Measurements from ENCODE around the gene MYO16. TPM values are rescaled to one million over a fixed set of nuclear protein-coding genes. Genes with fewer than 3 reads are reported as not detected.

MYO16 gene
- total RNA-seq, 1 experiment from 2014 or later = not detected

DNA sequence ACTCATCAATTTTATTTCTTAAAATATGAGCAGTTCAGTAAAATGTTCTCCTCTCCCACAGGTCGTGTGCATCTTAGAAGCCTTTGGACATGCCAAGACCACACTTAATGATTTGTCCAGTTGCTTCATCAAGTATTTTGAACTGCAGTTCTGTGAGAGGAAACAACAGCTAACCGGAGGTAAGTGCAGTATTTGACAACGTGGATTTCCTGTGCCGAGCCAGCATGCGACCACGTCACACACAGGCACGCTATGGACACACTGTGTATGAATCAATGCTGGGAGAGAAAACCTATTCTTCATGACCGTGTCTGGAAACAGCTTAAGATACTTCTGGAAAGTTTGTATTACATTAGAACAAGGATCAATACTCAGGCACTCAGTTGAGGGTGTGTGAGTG, 268.5 kb downstream of the MYO16 start:
- no peak for DNase-seq
- peaks cover 15 to 26% (median 23%) of the 10 kb centered on the region in 3 experiments for H3K36me3 Mint-ChIP-seq (ENCODE audit: insufficient read depth in 1 of 3, low read depth in 3 of 3)
- Histone ChIP-seq H3K9ac (ENCODE audit: extremely low read depth, insufficient read length, low read length) (no peak overlapping the region), H3K79me1 (ENCODE audit: insufficient read depth, low read depth, low read length, poor library complexity, severe bottlenecking) (no peaks in the 10 kb centered on the region), H3K14ac (ENCODE audit: insufficient read depth, low read length) (no peak overlapping the region), H2BK15ac (ENCODE audit: low read depth, low read length) (no peak overlapping the region), H4K5ac (ENCODE audit: insufficient read length, low read depth, low read length) (no peak overlapping the region), H2BK5ac (ENCODE audit: insufficient read length, low read length) (no peak overlapping the region), H3K4ac (ENCODE audit: low read depth, low read length) (no peak overlapping the region), H2AK5ac (ENCODE audit: insufficient read length, low read length) (no peak overlapping the region), H3K4me2 (ENCODE audit: insufficient read depth, insufficient read length, low read length) (no peak overlapping the region), H2BK120ac (ENCODE audit: low read depth, low read length, poor library complexity, severe bottlenecking) (no peak overlapping the region), H3K79me2 (ENCODE audit: insufficient read depth, low read length) (no peaks in the 10 kb centered on the region), H2BK20ac (ENCODE audit: low read depth, low read length, poor library complexity, severe bottlenecking) (no peak overlapping the region), H3T11ph (ENCODE audit: low read length) (no peak overlapping the region), H3K9me3 (ENCODE audit: control insufficient read depth, low read depth, low read length) (peaks cover 9% of the 10 kb centered on the region), H4K20me1 (ENCODE audit: control insufficient read depth, insufficient read depth, insufficient read length) (no peaks in the 10 kb centered on the region), H3K27me3 (ENCODE audit: insufficient read depth, low read length) (no peaks in the 10 kb centered on the region), H4K91ac (ENCODE audit: insufficient read length, low read depth, low read length) (no peak overlapping the region), H2BK12ac (ENCODE audit: insufficient read length, low read depth, low read length) (no peak overlapping the region), H3K4me1 (ENCODE audit: insufficient read depth, low read length) (no peaks in the 10 kb centered on the region), H3K23ac (ENCODE audit: insufficient read length, low read depth, low read length) (no peak overlapping the region), H3K27ac (ENCODE audit: insufficient read length, low read depth, low read length) (no peak overlapping the region), H4K8ac (replicated peaks; ENCODE audit: insufficient read length, low read depth, low read length) (no peak overlapping the region), H3K56ac (ENCODE audit: insufficient read length, low read depth, low read length) (no peak overlapping the region), H2AFZ (ENCODE audit: low read length) (no peak overlapping the region), H3K18ac (ENCODE audit: insufficient read length, low read depth, low read length) (no peak overlapping the region), H3K23me2 (ENCODE audit: insufficient read length, low read depth, low read length, poor library complexity, severe bottlenecking) (no peaks in the 10 kb centered on the region)
- H3K9me3 Mint-ChIP-seq = peaks cover 22 to 29% of the 10 kb centered on the region in 2 experiments
- H3K27ac Mint-ChIP-seq = no peak overlapping the region
- H3K4me3 Mint-ChIP-seq = no peak overlapping the region
- no CpG with 5 or more reads among the region's 8 CpGs for WGBS (ENCODE audit: extremely low coverage, insufficient read length, low lambda C conversion rate)
- TF ChIP-seq CTCF (conservative IDR thresholded peaks at IDR 0.05) = no peak
- H3K27me3 Mint-ChIP-seq (ENCODE audit: low read depth) = no peaks in the 10 kb centered on the region
- H3K4me1 Mint-ChIP-seq = no peaks in the 10 kb centered on the region
